Fibroblast of lung (primary cell): Measurements from ENCODE around the gene TRPM3. TPM values are rescaled to one million over a fixed set of nuclear protein-coding genes. Genes with fewer than 3 reads are reported as not detected.
A peak's percentile ranks its signal among the peaks of the same experiment; 100 is the strongest.

Source experiments
- DNase-seq, 2 donors: peaks; one replicate each; pipeline versions ENCODE4 v3.0.0 to v3.0.0-alpha.2; 2010; ENCODE audit warnings: low read depth in 2 of 2
- H2AFZ ChIP-seq: 2 replicates; pipeline ENCODE4 v1.5.1; 2012; ENCODE audit warnings: low read length, control low read depth, inconsistent platforms
- H3K27ac ChIP-seq: 2 replicates; pipeline ENCODE4 v1.5.1; 2011; ENCODE audit warnings: low read length, control low read depth; ENCODE audit not compliant: insufficient read depth
- H3K27me3 ChIP-seq: 2 replicates; pipeline ENCODE4 v1.5.1; 2011; ENCODE audit warnings: mild to moderate bottlenecking, low read length; ENCODE audit not compliant: control insufficient read depth, insufficient read depth
- H3K36me3 ChIP-seq: 2 replicates; pipeline ENCODE4 v1.5.1; 2011; ENCODE audit warnings: low read length; ENCODE audit not compliant: control insufficient read depth, insufficient read depth
- H3K4me1 ChIP-seq: 2 replicates; pipeline ENCODE4 v1.5.1; 2011; ENCODE audit warnings: low read length; ENCODE audit not compliant: control insufficient read depth, insufficient read depth; ENCODE audit errors: extremely low read depth
- H3K4me2 ChIP-seq: 2 replicates; pipeline ENCODE4 v1.5.1; 2011; ENCODE audit warnings: low read length, control low read depth; ENCODE audit not compliant: insufficient read depth; ENCODE audit errors: extremely low read depth
- H3K4me3 ChIP-seq, 4 experiments: fragments of 200-600 bp in 1 of 4; sonication (generic) in 1 of 4; replicated peaks in 1 of 4; 2 replicates each; pipeline ENCODE4 v1.5.1; 2011 to 2016; ENCODE audit warnings: low read length in 4 of 4, low read depth in 3 of 4, mild to moderate bottlenecking in 3 of 4, control low read depth in 2 of 4, inconsistent platforms in 1 of 4, mixed read lengths in 1 of 4; ENCODE audit not compliant: insufficient read depth in 1 of 4; ENCODE audit errors: control extremely low read depth in 1 of 4
- H3K79me2 ChIP-seq: 2 replicates; pipeline ENCODE4 v1.5.1; 2012; ENCODE audit warnings: mild to moderate bottlenecking, low read length, inconsistent platforms; ENCODE audit not compliant: control insufficient read depth, insufficient read depth
- H3K9ac ChIP-seq: 2 replicates; pipeline ENCODE4 v1.5.1; 2011; ENCODE audit warnings: mild to moderate bottlenecking, low read length, control low read depth; ENCODE audit not compliant: insufficient read depth
- H3K9me3 ChIP-seq: 2 replicates; pipeline ENCODE4 v1.5.1; 2012; ENCODE audit warnings: low read depth, low read length; ENCODE audit not compliant: control insufficient read depth, insufficient read depth
- H4K20me1 ChIP-seq: 2 replicates; pipeline ENCODE4 v1.5.1; 2011; ENCODE audit warnings: low read length; ENCODE audit not compliant: control insufficient read depth, insufficient read depth; ENCODE audit errors: extremely low read depth
- EZH2 ChIP-seq: IDR thresholded peaks from 2 replicates; pipeline ENCODE4 v1.5.1; 2012; ENCODE audit warnings: low read length, control low read depth, mild to moderate bottlenecking; ENCODE audit errors: missing control alignments
- polyA plus RNA-seq, 2 donors: library from polyadenylated mRNA; depleted of rRNA in 1 of 2; stranded (reverse) in 1 of 2; unstranded in 1 of 2; fragments of >200 nt; gene quantifications; 2 replicates each; pipeline ENCODE4 v1.2.1, GENCODE V29; 2011 to 2012; ENCODE audit warnings: missing spikeins in 1 of 2
- total RNA-seq: library from RNA; depleted of rRNA; stranded (reverse); fragments of >200 nt; gene quantifications from 2 replicates; pipeline ENCODE4 v1.2.1, GENCODE V29; 2014
- TF ChIP-seq, protein P1 (sequence below), 2 donors: IDR thresholded peaks in 1 of 2; conservative IDR thresholded peaks in 1 of 2; 1 replicate in 1 of 2; 2 replicates in 1 of 2; pipeline ENCODE4 v1.5.1; 2011 to 2012; ENCODE audit warnings: low read length in 2 of 2, control low read depth in 1 of 2, inconsistent platforms in 1 of 2, low read depth in 1 of 2, mild to moderate bottlenecking in 1 of 2

TRPM3 gene
- total and polyA plus RNA-seq, 2 donors (not counting 1 experiment from before 2014, with no cell fraction given) = 0.05 to 0.50 TPM

DNA sequence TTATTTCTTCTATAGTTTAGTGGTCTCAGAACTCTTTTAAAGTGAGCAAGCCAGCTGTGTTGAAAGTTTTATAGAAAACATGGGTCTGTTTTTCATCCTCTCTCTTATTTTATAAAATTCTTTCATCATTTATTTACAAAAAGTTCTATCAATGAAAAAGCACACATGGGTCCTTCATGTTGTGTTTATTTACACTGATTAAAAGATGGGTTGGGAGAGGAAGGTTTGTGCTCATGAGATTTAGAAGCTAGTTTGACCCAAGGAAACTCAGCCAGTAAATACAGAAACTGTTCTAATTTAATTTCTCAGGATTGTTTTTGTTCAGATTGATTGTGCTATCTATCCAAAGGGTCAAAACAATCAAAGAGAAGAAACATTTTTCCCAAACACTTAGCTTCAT is 528.2 kb downstream of the TRPM3 start:
- no peak overlapping the region for H2AFZ ChIP-seq
- peak in 1 of 2 donors; percentile 59 for DNase-seq
- H3K4me3 ChIP-seq = no peak overlapping the region
- H3K4me2 ChIP-seq = no peak overlapping the region
- peaks cover 17% of the 10 kb centered on the region for H3K4me1 ChIP-seq
- no peaks in the 10 kb centered on the region for H3K79me2 ChIP-seq
- H4K20me1 ChIP-seq = no peaks in the 10 kb centered on the region
- H3K27me3 ChIP-seq = no peaks in the 10 kb centered on the region
- no peak for TF ChIP-seq EZH2
- TF ChIP-seq, protein P1, sequence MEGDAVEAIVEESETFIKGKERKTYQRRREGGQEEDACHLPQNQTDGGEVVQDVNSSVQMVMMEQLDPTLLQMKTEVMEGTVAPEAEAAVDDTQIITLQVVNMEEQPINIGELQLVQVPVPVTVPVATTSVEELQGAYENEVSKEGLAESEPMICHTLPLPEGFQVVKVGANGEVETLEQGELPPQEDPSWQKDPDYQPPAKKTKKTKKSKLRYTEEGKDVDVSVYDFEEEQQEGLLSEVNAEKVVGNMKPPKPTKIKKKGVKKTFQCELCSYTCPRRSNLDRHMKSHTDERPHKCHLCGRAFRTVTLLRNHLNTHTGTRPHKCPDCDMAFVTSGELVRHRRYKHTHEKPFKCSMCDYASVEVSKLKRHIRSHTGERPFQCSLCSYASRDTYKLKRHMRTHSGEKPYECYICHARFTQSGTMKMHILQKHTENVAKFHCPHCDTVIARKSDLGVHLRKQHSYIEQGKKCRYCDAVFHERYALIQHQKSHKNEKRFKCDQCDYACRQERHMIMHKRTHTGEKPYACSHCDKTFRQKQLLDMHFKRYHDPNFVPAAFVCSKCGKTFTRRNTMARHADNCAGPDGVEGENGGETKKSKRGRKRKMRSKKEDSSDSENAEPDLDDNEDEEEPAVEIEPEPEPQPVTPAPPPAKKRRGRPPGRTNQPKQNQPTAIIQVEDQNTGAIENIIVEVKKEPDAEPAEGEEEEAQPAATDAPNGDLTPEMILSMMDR (conservative IDR thresholded peaks at IDR 0.05 in 1 of 2, IDR thresholded peaks at IDR 0.05 in 1 of 2; ENCODE audit: low read depth in 1 of 2, low read length in 2 of 2) = no peak
- H3K36me3 ChIP-seq = no peaks in the 10 kb centered on the region
- no peak overlapping the region for H3K27ac ChIP-seq
- H3K9ac ChIP-seq = no peak overlapping the region
- no peaks in the 10 kb centered on the region for H3K9me3 ChIP-seq

- no peaks in the 10 kb centered on the region for H3K9me3 ChIP-seq
- no peak overlapping the region for H3K4me2 ChIP-seq
- H3K4me1 ChIP-seq = peaks cover 21% of the 10 kb centered on the region
- peak overlapping the region; percentile 9 for H3K9ac ChIP-seq
- no peaks in the 10 kb centered on the region for H3K79me2 ChIP-seq
- no peak overlapping the region for H3K4me3 ChIP-seq
- no peaks in the 10 kb centered on the region for H3K27me3 ChIP-seq
- H2AFZ ChIP-seq = no peak overlapping the region
- peak; percentile 52 to 87 for DNase-seq
- H3K36me3 ChIP-seq = no peaks in the 10 kb centered on the region
- TF ChIP-seq EZH2 = no peak
- TF ChIP-seq, protein P1 (conservative IDR thresholded peaks at IDR 0.05 in 1 of 2, IDR thresholded peaks at IDR 0.05 in 1 of 2; ENCODE audit: low read depth in 1 of 2, low read length in 2 of 2) = no peak
- peak overlapping the region; percentile 84 for H3K27ac ChIP-seq
- H4K20me1 ChIP-seq = no peaks in the 10 kb centered on the region
Measured at GRCh38 chr9:70590315-70590677, 531.1 kb downstream of the TRPM3 start.

GRCh38 chr9:70589571-70590314 is 531.7 kb downstream of the TRPM3 start:
- no peaks in the 10 kb centered on the region for H3K27me3 ChIP-seq
- no peaks in the 10 kb centered on the region for H3K9me3 ChIP-seq
- DNase-seq = peak; percentile 85 to 97
- peak overlapping the region; percentile 55 for H3K4me2 ChIP-seq
- no peaks in the 10 kb centered on the region for H4K20me1 ChIP-seq
- H3K4me1 ChIP-seq = peaks cover 21% of the 10 kb centered on the region
- no peak for TF ChIP-seq EZH2
- TF ChIP-seq, protein P1 (conservative IDR thresholded peaks at IDR 0.05 in 1 of 2, IDR thresholded peaks at IDR 0.05 in 1 of 2; ENCODE audit: low read depth in 1 of 2, low read length in 2 of 2) = no peak
- H3K9ac ChIP-seq = peak overlapping the region; percentile 3
- H3K36me3 ChIP-seq = no peaks in the 10 kb centered on the region
- H3K4me3 ChIP-seq = no peak overlapping the region
- H3K27ac ChIP-seq = peak overlapping the region; percentile 84
- no peaks in the 10 kb centered on the region for H3K79me2 ChIP-seq
- H2AFZ ChIP-seq = no peak overlapping the region
